K562 (cell line): ENCODE results near the gene POC1B. TPM values are rescaled to one million over a fixed set of nuclear protein-coding genes. Genes with fewer than 3 reads are reported as not detected.

Experiments
- AFF1 ChIP-seq, 2 experiments: fragments of 450-650 bp; IDR thresholded peaks; 2 replicates each; pipeline ENCODE4 v1.6.1; 2018; ENCODE audit warnings: mild to moderate bottlenecking in 2 of 2, low read depth in 1 of 2; ENCODE audit not compliant: partially characterized antibody in 2 of 2
- FOXP1 ChIP-seq: sonication (generic); formaldehyde crosslinking; IDR thresholded peaks from 2 replicates; pipeline ENCODE4 v1.8.0; 2022; ENCODE audit warnings: mild to moderate bottlenecking, missing genetic modification reagents
- HDAC1 ChIP-seq, 2 experiments: fragments of 450-650 bp; IDR thresholded peaks; 2 replicates each; pipeline ENCODE4 v1.6.1; 2016 to 2017; ENCODE audit warnings: inconsistent platforms in 1 of 2, mild to moderate bottlenecking in 1 of 2, moderate library complexity in 1 of 2
- HINFP ChIP-seq: fragments of 450-650 bp; conservative IDR thresholded peaks from 2 replicates; pipeline ENCODE4 v1.6.1; 2016; ENCODE audit warnings: missing genetic modification characterization, low read depth, mild to moderate bottlenecking, control low read depth, missing compliant biosample characterization
- NEUROD1 ChIP-seq: fragments of 150-350 bp; IDR thresholded peaks from 2 replicates; pipeline ENCODE4 v1.6.1; 2014; ENCODE audit warnings: borderline replicate concordance, low read length, low read depth; ENCODE audit not compliant: partially characterized antibody
- RBM15 ChIP-seq: fragments of 200-400 bp; formaldehyde crosslinking; IDR thresholded peaks from 2 replicates; pipeline ENCODE4 v1.6.1; 2018; ENCODE audit warnings: mild to moderate bottlenecking, low read length, moderate library complexity; ENCODE audit not compliant: insufficient read depth
- SFPQ ChIP-seq: fragments of 200-400 bp; formaldehyde crosslinking; IDR thresholded peaks from 2 replicates; pipeline ENCODE4 v1.6.1; 2017; ENCODE audit warnings: mild to moderate bottlenecking, low read depth, low read length, moderate library complexity
- SNAPC5 ChIP-seq: fragments of 250-450 bp; sonication (Bioruptor Pico); IDR thresholded peaks from 2 replicates; pipeline ENCODE4 v1.8.0; 2021; ENCODE audit warnings: moderate library complexity, mild to moderate bottlenecking, inconsistent platforms
- THRAP3 ChIP-seq: fragments of 450-650 bp; IDR thresholded peaks from 2 replicates; pipeline ENCODE4 v1.6.1; 2016; ENCODE audit warnings: mild to moderate bottlenecking, inconsistent platforms, borderline replicate concordance
- TRIM25 ChIP-seq: fragments of 450-650 bp; IDR thresholded peaks from 2 replicates; pipeline ENCODE4 v1.7.0; 2016; ENCODE audit warnings: borderline replicate concordance
- VEZF1 ChIP-seq: fragments of 200-800 bp; sonication (Bioruptor generic); IDR thresholded peaks from 2 replicates; pipeline ENCODE4 v1.6.1; 2017; ENCODE audit warnings: missing genetic modification characterization, missing compliant biosample characterization
- ZNF280A ChIP-seq: fragments of 450-650 bp; IDR thresholded peaks from 2 replicates; pipeline ENCODE4 v1.6.1; 2018; ENCODE audit warnings: mild to moderate bottlenecking, low read depth; ENCODE audit not compliant: partially characterized antibody
- ZNF41 ChIP-seq: fragments of 250-450 bp; sonication (Bioruptor Pico); conservative IDR thresholded peaks from 2 replicates; pipeline ENCODE4 v1.4.0; 2020; ENCODE audit warnings: mild to moderate bottlenecking
- ZNF431 ChIP-seq: sonication (generic); formaldehyde crosslinking; IDR thresholded peaks from 2 replicates; pipeline ENCODE4 v1.8.0; 2022; ENCODE audit warnings: mild to moderate bottlenecking, missing genetic modification reagents
- polyA plus RNA-seq, 8 experiments: library from polyadenylated mRNA; depleted of rRNA in 4 of 8; stranded (reverse) in 5 of 8; unstranded in 3 of 8; fragments of >200 nt; fragmentation: Nextera tagmentation in 2 of 8; fragmentation: Illumina TruSeq in 1 of 8; extraction: Ambion mirVana in 2 of 8; extraction: Trizol in 1 of 8; gene quantifications; 2 replicates each; pipeline versions ENCODE4 v1.2.1 to v1.2.3, GENCODE V29; 2011 to 2014; ENCODE audit warnings: inconsistent platforms in 1 of 8, missing spikeins in 1 of 8
- total RNA-seq, 7 experiments: library from RNA; depleted of rRNA in 6 of 7; stranded (reverse); fragments of >200 nt in 6 of 7; fragmentation: Illumina TruSeq in 2 of 7; extraction: Trizol in 2 of 7; gene quantifications; 2 replicates each; pipeline versions ENCODE4 v1.2.1 to v1.2.3, GENCODE V29; 2011 to 2021; ENCODE audit warnings: low replicate concordance in 1 of 7

POC1B gene
- total and polyA plus RNA-seq, 9 of the 15 experiments (the other 6 are each of a cell fraction or from before 2014, with no cell fraction given), result 4.5 to 16.1 (median 10.4) TPM

GRCh38 chr12:89540586-89540985 is 14.7 kb upstream of the POC1B start (continued):
- TF ChIP-seq HDAC1 (IDR thresholded peaks at IDR 0.05), result peak in 1 of 2 experiments; percentile 53; a peak in 1 of 4 replicates
- no peak for TF ChIP-seq ZNF41 (CRISPR knock-in tag)
- peak in 1 of 2 experiments; percentile 46 for TF ChIP-seq AFF1 (IDR thresholded peaks at IDR 0.05; ENCODE audit: low read depth in 1 of 2, partially characterized antibody in 2 of 2)
- no peak for TF ChIP-seq TRIM25
- no peak for TF ChIP-seq RBM15
- no peak for TF ChIP-seq ZNF280A
- TF ChIP-seq THRAP3, result no peak
- TF ChIP-seq SNAPC5 (CRISPR knock-in tag), result no peak
- TF ChIP-seq SFPQ, result no peak
- peak; percentile 74 for TF ChIP-seq NEUROD1
- peak; percentile 45; the same call in 1 of the 2 replicates for TF ChIP-seq VEZF1 (CRISPR knock-in tag)
- TF ChIP-seq FOXP1 (CRISPR knock-in tag), result no peak
- TF ChIP-seq ZNF431 (CRISPR knock-in tag), result no peak
- TF ChIP-seq HINFP, result no peak
